NCI-H128 (cell line): ENCODE results near the gene NADSYN1.

Experiments
- DNase-seq: peaks from one replicate; lab custom pipeline; 2025; ENCODE audit not compliant: unreplicated experiment; lab: John Stamatoyannopoulos, UW

The NADSYN1 gene

GRCh38 chr11:71433648-71434450, 19.2 kb upstream of the NADSYN1 start:
- DNase-seq, result no peak

GRCh38 chr11:71434576-71435130, 18.4 kb upstream of the NADSYN1 start:
- DNase-seq, result no peak

GRCh38 chr11:71435278-71435951, 17.6 kb upstream of the NADSYN1 start:
- no peak for DNase-seq

- no peak for DNase-seq
Measured at GRCh38 chr11:71436861-71437260, 16.1 kb upstream of the NADSYN1 start.

- no peak for DNase-seq
Measured at GRCh38 chr11:71437399-71437798, 15.6 kb upstream of the NADSYN1 start.

DNA sequence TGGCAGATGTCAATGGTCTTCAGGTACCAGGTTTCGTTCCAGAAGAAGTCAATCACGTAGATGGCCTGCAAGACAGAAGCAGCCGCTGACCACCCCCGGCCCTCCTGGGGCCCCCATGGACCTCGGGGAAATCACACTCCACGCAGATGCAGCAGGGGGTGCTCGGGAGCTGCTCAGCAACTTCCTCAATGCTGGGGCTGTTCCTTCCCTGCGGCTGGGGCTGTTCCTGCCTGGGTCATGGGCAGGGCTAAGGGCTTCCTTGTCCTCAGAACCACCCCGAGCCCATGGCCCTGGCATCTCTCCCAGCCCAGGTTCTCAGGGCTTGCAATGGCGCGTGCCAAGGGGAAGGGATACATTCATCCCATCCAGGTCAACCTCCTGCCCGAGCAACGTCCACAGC, 15.1 kb upstream of the NADSYN1 start:
- no peak for DNase-seq

DNA sequence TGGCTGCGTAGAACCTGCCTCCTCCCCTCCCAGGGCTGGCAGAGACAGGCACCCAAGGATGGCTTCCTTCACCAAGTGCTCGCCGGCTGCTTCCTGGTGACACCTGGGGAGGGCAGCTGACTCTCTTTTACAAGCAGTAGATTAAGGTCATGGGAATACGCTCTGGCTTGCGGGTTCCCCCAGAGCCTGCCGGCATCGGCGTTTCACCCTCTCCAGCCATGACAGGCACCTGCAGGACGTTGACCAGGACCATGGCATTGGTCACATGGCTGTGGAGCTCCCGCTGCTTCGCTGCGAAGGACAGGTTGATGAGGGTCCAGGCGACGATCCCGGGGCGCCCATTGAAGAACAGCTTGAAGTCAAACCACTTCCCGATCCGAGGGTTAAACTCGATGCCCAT, 14.4 kb upstream of the NADSYN1 start:
- DNase-seq, result no peak

- DNase-seq, result no peak
Measured at GRCh38 chr11:71440021-71440755, 12.8 kb upstream of the NADSYN1 start.

- DNase-seq, result no peak
Measured at GRCh38 chr11:71441251-71441650, 11.8 kb upstream of the NADSYN1 start.

GRCh38 chr11:71442123-71442522, 10.9 kb upstream of the NADSYN1 start:
- DNase-seq, result no peak

- no peak for DNase-seq
Measured at GRCh38 chr11:71442880-71443279, 10.1 kb upstream of the NADSYN1 start.

DNA sequence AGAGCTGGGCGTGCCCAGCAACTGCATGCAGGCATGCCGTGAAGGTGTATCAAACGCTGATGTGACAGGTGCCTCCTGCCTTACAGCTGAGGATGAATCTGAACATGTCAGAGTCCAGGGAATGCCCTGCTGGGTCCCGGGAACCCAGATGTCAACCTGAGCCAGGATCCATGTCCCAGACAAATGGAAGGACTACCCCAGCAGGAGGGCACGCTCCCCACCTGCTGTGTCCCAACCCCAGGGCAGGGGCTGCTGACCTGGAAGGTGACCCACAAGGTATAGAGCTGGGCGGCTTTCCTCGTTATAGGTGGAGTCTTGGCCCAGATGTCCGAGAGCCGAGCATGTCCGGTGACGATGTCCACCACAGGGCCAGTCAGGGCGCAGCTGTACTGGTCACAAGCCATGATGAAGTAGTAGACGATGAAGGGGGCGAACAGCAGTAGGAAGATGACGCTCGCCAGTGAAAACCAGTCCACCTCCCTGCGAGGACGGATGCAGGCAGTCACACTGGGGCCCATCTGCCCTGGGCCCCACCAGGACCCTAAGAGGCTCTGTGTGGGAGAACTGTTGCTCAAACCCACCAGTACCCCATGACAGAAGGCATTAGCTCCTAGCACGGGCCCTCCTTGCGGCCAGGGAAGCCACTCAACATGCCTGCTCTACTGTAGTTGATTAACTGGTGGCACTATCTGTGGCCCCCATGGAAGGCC, 9.1 kb upstream of the NADSYN1 start:
- DNase-seq, result no peak

- no peak for DNase-seq
Measured at GRCh38 chr11:71444811-71445210, 8.2 kb upstream of the NADSYN1 start.

DNA sequence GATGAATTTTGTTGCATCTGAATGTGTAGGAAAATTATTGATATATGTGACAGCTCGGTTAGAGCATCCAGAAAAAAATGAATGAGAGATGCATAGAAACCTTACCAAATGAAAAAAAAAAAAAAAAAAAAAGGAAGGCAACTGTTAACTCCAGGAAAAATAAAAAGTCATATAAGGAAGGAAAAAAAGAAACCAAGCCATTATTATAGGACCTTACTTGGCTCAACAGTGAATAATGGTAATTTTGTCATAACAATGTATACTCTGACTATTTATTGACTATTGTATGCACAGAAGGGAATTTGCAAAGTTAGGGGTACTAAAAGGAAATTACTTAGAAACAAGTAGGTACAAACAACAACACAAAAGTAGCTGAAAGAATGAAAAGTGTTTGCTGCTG, 6.9 kb upstream of the NADSYN1 start:
- DNase-seq, result no peak

DNA sequence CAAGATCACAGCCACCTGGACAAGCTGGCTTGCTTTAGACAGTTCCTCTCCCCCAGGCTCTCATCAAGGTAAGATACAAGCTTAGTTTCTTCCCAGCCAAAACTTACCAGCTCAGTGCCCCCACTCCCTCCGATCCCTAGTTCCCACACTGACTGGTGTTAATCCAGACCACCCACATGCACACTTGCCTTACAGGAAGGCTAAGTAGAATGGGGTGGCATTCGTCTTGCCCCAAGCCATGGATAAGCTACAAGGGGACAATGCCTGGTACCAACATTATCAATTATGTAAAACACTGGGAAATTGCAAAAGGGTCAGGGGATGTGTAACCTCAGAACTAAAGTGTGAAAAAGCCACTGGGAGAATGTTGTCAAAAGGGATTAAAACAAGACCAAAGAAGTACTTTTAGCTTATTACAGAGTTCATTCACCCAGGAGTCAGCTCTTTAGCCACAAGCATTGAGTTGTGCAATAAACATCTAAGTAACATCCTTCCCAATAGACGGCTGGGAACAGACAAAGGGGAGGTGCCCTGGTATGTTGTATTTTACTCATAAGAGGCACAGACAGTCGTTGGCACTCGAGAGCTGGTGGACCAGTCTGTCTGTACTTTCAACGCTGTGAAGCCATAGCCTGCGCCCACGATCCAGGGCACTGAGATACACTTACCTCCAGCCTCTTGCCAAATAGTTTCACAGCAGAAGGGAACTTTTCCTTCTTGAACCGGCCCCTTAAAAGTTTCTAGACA, 5.9 kb upstream of the NADSYN1 start:
- no peak for DNase-seq

GRCh38 chr11:71447791-71448256, 5.2 kb upstream of the NADSYN1 start:
- no peak for DNase-seq

- peak; percentile 90 for DNase-seq
Measured at GRCh38 chr11:71448257-71449171, 4.5 kb upstream of the NADSYN1 start, which contains the start of gene DHCR7. TSS of gene DHCR7 (minus strand) at chr11:71448393. CDS start at chr11:71444952, 3,441 bp downstream.

DNA sequence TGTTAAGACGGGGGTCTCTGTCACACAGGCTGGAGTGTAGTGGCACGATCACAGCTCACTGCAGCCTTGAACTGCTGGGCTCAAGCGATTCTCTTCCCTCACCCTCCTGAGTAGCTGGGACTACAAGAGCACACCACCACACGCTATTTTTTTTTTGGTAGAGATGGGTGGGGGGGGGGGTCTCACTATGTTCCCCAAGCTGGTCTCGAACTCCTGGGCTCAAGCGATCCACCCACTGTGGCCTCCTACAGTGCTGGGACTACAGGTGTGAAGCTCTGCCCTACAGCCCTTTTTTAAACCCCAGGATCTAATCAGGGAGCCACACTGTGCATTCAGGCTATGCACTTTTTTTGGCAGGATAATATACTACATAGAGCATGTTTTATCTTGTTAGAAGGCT, 3.4 kb upstream of the NADSYN1 start:
- DNase-seq, result no peak

DNA sequence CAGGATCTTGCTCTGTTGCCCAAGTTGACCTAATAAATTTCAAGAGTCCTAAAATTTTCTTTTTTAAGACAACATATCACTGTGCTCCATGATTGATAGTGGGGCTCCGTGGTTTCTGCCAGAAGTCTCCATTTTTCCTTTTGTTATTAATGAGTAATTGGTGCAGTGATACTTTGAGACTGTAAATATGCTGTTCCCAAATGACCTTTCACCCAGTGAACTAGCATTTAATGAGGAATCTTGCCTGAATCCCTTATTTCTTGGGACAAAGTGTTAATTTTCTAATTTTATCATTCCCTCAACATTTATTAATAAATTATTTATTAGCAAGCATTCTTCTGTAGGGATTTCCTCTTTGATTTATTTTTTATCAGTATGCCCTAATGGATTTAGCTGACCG, 2.5 kb upstream of the NADSYN1 start:
- DNase-seq, result no peak
